KG1 (cell line): ENCODE results near the gene PPP5C.

ENCODE experiments used
- DNase-seq: peaks from one replicate; lab custom pipeline; 2025; lab: John Stamatoyannopoulos, UW

Gene PPP5C

DNA sequence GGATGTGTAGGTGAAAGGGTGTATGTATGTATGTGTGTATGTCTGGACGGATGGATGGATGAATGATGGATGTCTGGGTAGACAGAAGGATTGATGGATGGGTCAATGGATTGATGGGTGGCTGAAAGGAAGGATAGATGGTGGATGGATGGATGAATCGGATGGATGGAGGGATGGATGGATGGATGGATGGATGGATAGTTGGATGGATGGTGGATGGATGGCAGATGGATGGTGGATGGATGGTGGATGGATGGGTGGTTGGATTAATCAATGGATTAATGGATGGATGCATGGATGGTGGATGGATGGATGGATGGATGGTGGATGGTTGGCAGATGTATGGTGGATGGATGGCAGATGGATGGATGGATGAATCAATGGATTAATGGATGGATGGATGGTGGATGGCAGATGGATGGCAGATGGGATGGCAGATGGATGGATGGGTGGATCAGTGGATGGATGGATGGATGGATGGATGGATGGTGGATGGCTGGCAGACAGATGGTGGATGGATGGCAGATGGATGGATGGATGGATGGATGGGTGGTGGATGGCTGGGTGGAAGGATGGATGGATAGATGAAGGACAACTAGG is 16.5 kb upstream of the PPP5C start:
- DNase-seq, result no peak

DNA sequence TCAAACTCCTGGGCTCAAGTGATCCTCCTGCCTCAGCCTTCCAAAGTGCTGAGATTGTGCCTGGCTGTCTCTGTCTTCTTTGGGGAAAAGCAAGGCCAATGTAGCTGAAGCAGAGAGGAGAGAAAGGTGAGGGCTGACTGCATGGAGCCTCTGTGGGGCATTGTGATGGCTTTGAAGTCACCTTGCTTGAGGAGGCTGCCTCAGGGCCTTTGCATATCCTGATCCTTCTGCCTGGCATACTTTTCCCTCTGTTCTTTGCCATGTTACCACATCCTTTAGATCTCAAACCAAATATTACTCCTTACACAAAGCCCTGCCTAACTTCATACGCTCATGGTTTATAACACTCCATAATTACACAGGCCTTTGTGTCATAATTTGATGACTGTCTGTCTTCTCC is 9.4 kb upstream of the PPP5C start:
- no peak for DNase-seq

- DNase-seq, result no peak
These were observed 7.4 kb upstream of the PPP5C start for GRCh38 chr19:46339446-46339845.

GRCh38 chr19:46340051-46340659 is 6.7 kb upstream of the PPP5C start:
- DNase-seq, result no peak

GRCh38 chr19:46341937-46342336 is 5.0 kb upstream of the PPP5C start:
- no peak for DNase-seq

DNA sequence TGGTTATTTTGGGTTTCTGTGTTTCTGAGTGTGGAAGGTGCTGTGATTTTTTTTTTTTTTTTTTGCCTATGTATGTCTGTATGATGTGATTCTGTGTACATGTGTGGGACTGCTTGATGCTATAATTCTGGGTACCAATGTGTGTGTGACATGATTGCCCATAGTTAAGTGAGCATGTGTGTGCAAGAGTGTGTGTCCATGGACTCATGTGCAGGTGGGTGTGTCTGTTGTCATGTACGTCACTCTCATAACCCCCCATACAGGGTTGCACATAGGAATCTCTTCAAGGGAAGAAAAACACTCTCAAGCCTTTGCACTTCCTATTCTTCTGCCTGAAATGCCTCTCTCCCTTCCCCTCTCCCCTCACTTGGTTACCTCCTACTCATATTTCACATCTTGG is 2.5 kb upstream of the PPP5C start:
- no peak for DNase-seq

DNA sequence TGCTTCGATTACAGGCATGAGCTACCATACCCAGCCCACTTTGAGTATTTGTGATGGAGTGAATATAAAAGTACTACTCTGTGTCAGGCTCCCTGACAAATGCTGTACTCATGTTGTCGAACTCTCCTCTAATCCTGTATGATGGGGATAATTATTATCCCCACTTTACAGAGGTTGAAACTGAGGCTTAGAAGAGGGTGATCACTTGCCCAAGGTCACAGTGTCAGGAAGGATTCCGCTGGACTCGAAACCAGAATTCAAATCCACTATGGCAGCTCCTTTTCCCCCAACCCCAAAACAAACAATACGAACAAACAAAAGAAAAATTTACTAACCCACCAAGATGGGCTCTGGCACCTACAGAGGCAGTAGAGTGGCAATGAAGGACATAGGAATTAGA is 1.7 kb upstream of the PPP5C start:
- DNase-seq, result no peak

- DNase-seq, result no peak
These were observed 641 bp downstream of the PPP5C start for GRCh38 chr19:46347572-46347883.

DNA sequence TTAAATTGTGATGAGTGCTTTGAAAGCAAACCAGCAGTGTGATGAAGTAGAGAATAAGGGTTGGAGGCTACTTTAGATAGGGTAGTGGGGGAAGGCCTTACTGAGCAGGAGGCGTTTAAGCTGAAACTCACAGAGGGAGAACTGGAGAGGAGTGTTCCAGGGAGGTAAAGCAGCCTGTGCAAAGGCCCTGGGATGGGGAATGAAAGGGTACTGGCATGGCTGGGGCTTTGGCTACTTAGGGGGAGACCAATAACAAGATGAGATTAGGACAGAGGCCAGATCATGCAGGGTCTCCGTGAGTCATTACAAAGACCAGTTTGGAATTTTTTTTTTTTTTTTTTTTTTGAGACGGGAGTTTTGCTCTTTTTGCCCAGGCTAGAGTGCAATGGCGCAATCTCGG is 1.1 kb downstream of the PPP5C start:
- no peak for DNase-seq

DNA sequence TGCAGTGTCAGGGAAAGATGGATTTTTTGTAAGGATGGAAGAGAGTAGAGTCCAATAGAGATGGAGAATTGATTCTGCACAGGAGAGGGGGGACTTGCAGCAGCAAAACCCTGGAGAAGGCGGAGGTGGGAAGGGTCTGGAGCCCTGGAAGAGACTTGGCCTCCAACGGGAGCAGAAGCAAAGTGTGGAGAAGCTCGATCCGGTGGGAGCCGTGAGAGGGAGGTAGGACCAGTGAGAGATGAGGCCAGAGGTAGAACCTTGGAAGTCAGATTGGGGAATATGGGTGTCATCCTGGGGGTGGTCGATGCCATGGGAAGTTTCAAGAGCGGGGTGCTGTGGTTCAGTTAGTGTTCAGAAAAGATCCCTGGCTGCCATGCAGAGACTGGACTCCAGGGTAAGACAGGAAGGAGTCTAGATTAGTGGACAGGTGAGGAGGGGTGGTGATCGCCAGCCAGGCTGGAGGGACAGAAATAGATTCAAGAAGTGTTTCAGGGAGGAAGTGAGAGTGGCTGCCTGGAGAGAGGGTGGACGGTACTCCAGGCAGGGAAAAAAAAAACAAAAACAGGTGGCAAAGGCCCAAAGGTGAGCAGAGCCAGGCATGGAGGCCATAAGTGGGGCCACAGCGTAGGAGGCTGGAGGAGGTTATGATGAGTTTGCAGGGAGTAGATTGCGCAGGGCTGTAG is 2.6 kb downstream of the PPP5C start:
- DNase-seq, result no peak

DNA sequence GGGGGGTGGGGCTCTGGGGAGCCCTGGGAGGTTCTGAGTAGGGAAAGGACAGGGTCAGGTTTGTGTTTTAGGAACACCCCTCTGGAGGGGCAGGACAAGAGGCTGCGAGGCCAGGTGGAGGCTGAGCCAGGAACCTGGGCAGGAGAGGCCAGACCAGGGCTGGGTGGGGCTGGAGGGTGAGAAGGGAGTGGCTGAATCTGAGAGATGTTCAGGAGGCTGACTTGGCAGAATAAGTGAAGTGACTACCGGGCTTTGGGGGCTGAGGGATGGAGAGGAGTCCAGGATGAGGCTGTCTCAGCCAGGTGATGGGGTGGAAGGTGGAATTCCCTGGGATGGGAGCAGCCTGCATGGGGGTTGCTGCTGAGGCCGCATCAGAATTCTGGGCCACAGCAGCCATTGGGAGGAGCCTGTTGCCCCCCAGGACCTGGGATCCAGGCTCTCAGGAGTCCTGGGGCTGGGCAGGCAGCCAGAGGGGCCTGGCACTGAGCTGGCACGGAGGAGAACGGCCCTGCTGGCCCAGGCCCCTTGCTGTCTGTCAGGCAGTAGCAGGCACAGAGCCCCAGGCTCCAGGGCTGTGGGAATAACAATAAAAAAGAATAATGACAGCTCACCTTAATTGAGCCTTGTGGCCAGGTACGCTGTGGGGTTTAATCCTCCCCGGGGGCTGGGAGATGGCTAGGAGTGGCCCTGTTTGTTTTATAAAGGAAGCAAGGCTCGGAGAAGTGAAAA is 3.3 kb downstream of the PPP5C start:
- no peak for DNase-seq

DNA sequence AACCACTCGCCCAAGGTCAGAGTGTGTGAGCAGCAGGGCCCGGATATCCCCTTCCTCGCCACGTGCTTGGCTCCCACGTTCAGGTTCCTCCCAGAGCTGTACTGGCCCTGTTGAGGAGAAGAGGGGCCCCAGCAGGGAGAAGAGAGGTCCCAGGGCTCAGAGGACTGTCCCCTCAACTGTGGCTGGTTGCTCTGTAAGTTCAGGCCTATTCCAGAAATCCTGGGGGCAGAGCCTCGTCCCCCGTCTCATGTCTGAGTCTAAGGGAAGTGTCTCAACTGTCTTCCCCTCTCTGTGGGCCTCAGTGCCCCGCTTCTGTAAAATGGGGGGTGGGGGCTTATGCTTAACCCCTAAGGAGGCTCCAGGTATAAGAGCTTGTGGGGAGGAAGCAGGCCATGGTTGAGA is 3.9 kb downstream of the PPP5C start:
- DNase-seq, result peak; percentile 42

GRCh38 chr19:46351241-46352041 is 4.6 kb downstream of the PPP5C start:
- peak; percentile 29 for DNase-seq

- no peak for DNase-seq
These were observed 7.0 kb downstream of the PPP5C start for GRCh38 chr19:46353730-46354528.

- DNase-seq, result no peak
These were observed 8.6 kb downstream of the PPP5C start for GRCh38 chr19:46355234-46356148.

- no peak for DNase-seq
These were observed 9.5 kb downstream of the PPP5C start for GRCh38 chr19:46356149-46357055.

GRCh38 chr19:46357846-46358583 is 11.1 kb downstream of the PPP5C start:
- no peak for DNase-seq

DNA sequence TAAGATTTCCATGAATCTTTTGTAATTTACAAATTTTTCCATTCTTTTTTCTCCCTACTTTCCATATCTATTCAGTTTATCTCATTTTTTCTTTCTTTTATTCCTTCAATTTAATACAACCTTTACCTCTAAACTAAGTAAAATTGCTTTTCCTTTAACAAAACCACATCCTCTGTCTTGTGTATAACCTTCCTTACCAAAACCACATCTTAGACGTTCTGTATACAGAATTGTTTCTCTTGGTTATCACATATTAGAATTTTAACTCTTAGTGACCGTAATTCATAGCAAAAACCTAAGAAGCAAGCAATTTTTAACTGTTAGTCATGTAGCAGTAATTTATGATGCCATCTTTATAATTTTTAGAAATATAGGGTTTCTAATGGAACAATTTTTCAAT is 15.0 kb downstream of the PPP5C start:
- DNase-seq, result no peak

DNA sequence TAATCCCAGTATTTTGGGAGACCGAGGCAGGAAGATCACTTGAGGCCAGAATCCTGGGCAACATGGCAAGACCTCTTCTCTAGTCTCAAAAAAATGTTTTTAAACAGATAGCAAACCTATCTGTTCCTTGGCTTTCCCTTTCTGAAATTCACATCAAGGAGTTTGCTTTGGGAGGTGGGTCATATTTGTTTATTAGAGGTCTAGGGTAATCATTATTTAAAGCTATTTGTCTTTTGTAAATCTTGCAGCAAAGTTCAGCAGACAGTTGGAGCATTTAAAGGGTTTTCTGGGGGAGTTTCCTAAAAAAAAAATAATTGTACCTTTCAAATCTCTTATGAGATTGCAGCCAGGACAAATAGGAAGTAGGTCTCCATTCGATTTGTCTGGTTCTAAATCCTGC is 17.5 kb downstream of the PPP5C start:
- DNase-seq, result no peak
